Astrocyte (in vitro differentiated cells and primary cell): ENCODE data around the gene ZNF324B. TPM values are rescaled to one million over a fixed set of nuclear protein-coding genes. Genes with fewer than 3 reads are reported as not detected.
"Not testable (repeated sequence)": the region's sequence is repeated elsewhere in the genome, so short reads cannot be mapped to it uniquely, and the experiment has no call there.

Source experiments
- DNase-seq: peaks from one replicate; pipeline ENCODE4 v3.0.0-alpha.2; 2010; ENCODE audit warnings: low read depth
- FAIRE-seq: peaks from 2 replicates; lab custom pipeline; 2011; peaks lifted over from hg19 to GRCh38; lab: Jason Lieb, UNC
- H2AFZ ChIP-seq: 2 replicates; pipeline ENCODE4 v1.6.0; 2012; ENCODE audit warnings: low read depth, low read length, inconsistent platforms
- H3K27ac ChIP-seq: 2 replicates; pipeline ENCODE4 v1.5.1; 2011; ENCODE audit warnings: low read depth, low read length, inconsistent platforms
- H3K27me3 ChIP-seq: 2 replicates; pipeline ENCODE4 v1.6.0; 2011; ENCODE audit warnings: low read length, inconsistent platforms; ENCODE audit not compliant: insufficient read depth
- H3K36me3 ChIP-seq: 2 replicates; pipeline ENCODE4 v1.5.1; 2011; ENCODE audit warnings: low read length, inconsistent platforms; ENCODE audit not compliant: insufficient read depth
- H3K4me1 ChIP-seq: 2 replicates; pipeline ENCODE4 v1.5.1; 2011; ENCODE audit warnings: low read length, inconsistent platforms; ENCODE audit not compliant: insufficient read depth
- H3K4me2 ChIP-seq: 2 replicates; pipeline ENCODE4 v1.6.0; 2012; ENCODE audit warnings: low read length, inconsistent platforms
- H3K4me3 ChIP-seq: 2 replicates; pipeline ENCODE4 v1.5.1; 2011; ENCODE audit warnings: low read depth, mild to moderate bottlenecking, low read length, inconsistent platforms; ENCODE audit not compliant: insufficient read depth
- H3K79me2 ChIP-seq: 2 replicates; pipeline ENCODE4 v1.6.0; 2012; ENCODE audit warnings: mild to moderate bottlenecking, low read length, inconsistent platforms; ENCODE audit not compliant: insufficient read depth
- H3K9ac ChIP-seq: 2 replicates; pipeline ENCODE4 v1.6.0; 2012; ENCODE audit warnings: mild to moderate bottlenecking, low read length, inconsistent platforms
- H3K9me3 ChIP-seq: 2 replicates; pipeline ENCODE4 v1.5.1; 2012; ENCODE audit warnings: low read depth, mild to moderate bottlenecking, low read length, inconsistent platforms; ENCODE audit not compliant: insufficient read depth
- H4K20me1 ChIP-seq: 2 replicates; pipeline ENCODE4 v1.6.0; 2012; ENCODE audit warnings: low read length, inconsistent platforms; ENCODE audit not compliant: insufficient read depth
- H3K27ac Mint-ChIP-seq: one replicate; pipeline ENCODE4 v1.8.0; 2021; ENCODE audit warnings: mild to moderate bottlenecking, mixed read lengths; ENCODE audit not compliant: unreplicated experiment
- H3K27me3 Mint-ChIP-seq: one replicate; pipeline ENCODE4 v1.8.0; 2021; ENCODE audit warnings: low read depth, mixed read lengths; ENCODE audit not compliant: unreplicated experiment
- H3K36me3 Mint-ChIP-seq: one replicate; pipeline ENCODE4 v1.8.0; 2021; ENCODE audit warnings: low read depth, mixed read lengths; ENCODE audit not compliant: unreplicated experiment
- H3K4me1 Mint-ChIP-seq: one replicate; pipeline ENCODE4 v1.8.0; 2021; ENCODE audit warnings: low read depth, mixed read lengths; ENCODE audit not compliant: unreplicated experiment
- H3K4me3 Mint-ChIP-seq: one replicate; pipeline ENCODE4 v1.8.0; 2021; ENCODE audit warnings: mild to moderate bottlenecking, moderate library complexity, mixed read lengths; ENCODE audit not compliant: unreplicated experiment
- H3K9me3 Mint-ChIP-seq: one replicate; pipeline ENCODE4 v1.8.0; 2021; ENCODE audit warnings: mild to moderate bottlenecking, mixed read lengths; ENCODE audit not compliant: unreplicated experiment
- CTCF ChIP-seq: IDR thresholded peaks from 2 replicates; pipeline ENCODE4 v1.5.1; 2011; ENCODE audit warnings: low read depth, mild to moderate bottlenecking, inconsistent platforms, low read length, moderate library complexity; ENCODE audit not compliant: insufficient read depth
- EZH2 ChIP-seq: IDR thresholded peaks from 2 replicates; pipeline ENCODE4 v1.6.1; 2012; ENCODE audit warnings: mild to moderate bottlenecking, low read length, inconsistent platforms; ENCODE audit not compliant: insufficient read depth
- total RNA-seq: library from RNA; stranded (reverse); gene quantifications from 2 replicates; pipeline ENCODE4 v1.2.1, GENCODE V29; 2021

Gene ZNF324B
- total RNA-seq, 1 donor from 2014 or later: 4.9 TPM

- H3K4me2 ChIP-seq: no peak overlapping the region
- Mint-ChIP-seq H3K27ac (no peak overlapping the region), H3K36me3 (peaks cover 9% of the 10 kb centered on the region), H3K9me3 (no peaks in the 10 kb centered on the region), H3K27me3 (no peaks in the 10 kb centered on the region), H3K4me3 (no peak overlapping the region), H3K4me1 (peaks cover 4% of the 10 kb centered on the region)
- TF ChIP-seq CTCF: no peak
- TF ChIP-seq EZH2: no peak
- no peak overlapping the region for H3K9ac ChIP-seq
- H3K27ac ChIP-seq: no peak overlapping the region
- no peaks in the 10 kb centered on the region for H3K27me3 ChIP-seq
- H4K20me1 ChIP-seq: no peaks in the 10 kb centered on the region
- no peak for DNase-seq
- H2AFZ ChIP-seq: no peak overlapping the region
- FAIRE-seq: no peak
- H3K36me3 ChIP-seq: no peaks in the 10 kb centered on the region
- no peak overlapping the region for H3K4me3 ChIP-seq
- peaks cover 8% of the 10 kb centered on the region for H3K4me1 ChIP-seq
- no peaks in the 10 kb centered on the region for H3K9me3 ChIP-seq
- no peaks in the 10 kb centered on the region for H3K79me2 ChIP-seq
Observed at GRCh38 chr19:58480831-58481230, 29.4 kb downstream of the ZNF324B start.

- FAIRE-seq: no peak
- Histone ChIP-seq H3K27me3 (no peaks in the 10 kb centered on the region), H4K20me1 (no peaks in the 10 kb centered on the region), H2AFZ (no peak overlapping the region), H3K9me3 (no peaks in the 10 kb centered on the region), H3K36me3 (no peaks in the 10 kb centered on the region), H3K4me2 (no peak overlapping the region), H3K4me3 (no peak overlapping the region), H3K79me2 (no peaks in the 10 kb centered on the region), H3K4me1 (no peaks in the 10 kb centered on the region), H3K9ac (no peak overlapping the region), H3K27ac (no peak overlapping the region)
- H3K27me3 Mint-ChIP-seq: no peaks in the 10 kb centered on the region
- no peak overlapping the region for H3K4me3 Mint-ChIP-seq
- no peaks in the 10 kb centered on the region for H3K9me3 Mint-ChIP-seq
- TF ChIP-seq EZH2 (no peak), CTCF (no peak)
- no peak for DNase-seq
- no peaks in the 10 kb centered on the region for H3K4me1 Mint-ChIP-seq
- H3K27ac Mint-ChIP-seq: no peak overlapping the region
- H3K36me3 Mint-ChIP-seq: peaks cover 9% of the 10 kb centered on the region
Observed at GRCh38 chr19:58482372-58482771, 30.9 kb downstream of the ZNF324B start.

DNA sequence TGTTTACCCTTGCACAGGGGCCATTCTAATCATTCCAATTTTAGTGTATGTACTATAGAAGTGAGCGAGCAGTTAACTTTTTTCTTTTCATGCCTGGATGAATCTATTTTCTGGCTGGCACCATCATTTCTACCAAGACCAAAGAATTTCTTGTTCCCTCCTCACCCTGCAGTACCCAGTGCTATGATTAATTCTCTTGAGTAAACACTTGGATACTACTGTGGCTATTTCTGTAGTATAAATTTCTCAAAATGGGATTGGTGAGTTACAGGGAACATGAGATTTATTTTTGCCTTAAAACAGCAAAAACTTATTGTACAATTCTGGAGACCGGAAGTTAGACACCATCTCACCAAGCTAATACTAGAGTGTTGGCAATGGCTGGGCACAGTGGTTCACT is 32.4 kb downstream of the ZNF324B start:
- Histone ChIP-seq H3K4me1 (no peaks in the 10 kb centered on the region), H3K27me3 (no peaks in the 10 kb centered on the region), H2AFZ (no peak overlapping the region), H3K9me3 (no peaks in the 10 kb centered on the region), H4K20me1 (no peaks in the 10 kb centered on the region), H3K4me2 (no peak overlapping the region), H3K79me2 (no peaks in the 10 kb centered on the region), H3K4me3 (no peak overlapping the region), H3K27ac (no peak overlapping the region), H3K36me3 (no peaks in the 10 kb centered on the region), H3K9ac (no peak overlapping the region)
- peaks cover 9% of the 10 kb centered on the region for H3K36me3 Mint-ChIP-seq
- no peaks in the 10 kb centered on the region for H3K4me1 Mint-ChIP-seq
- no peak overlapping the region for H3K27ac Mint-ChIP-seq
- no peaks in the 10 kb centered on the region for H3K27me3 Mint-ChIP-seq
- H3K9me3 Mint-ChIP-seq: no peaks in the 10 kb centered on the region
- DNase-seq (no peak), FAIRE-seq (no peak)
- no peak for TF ChIP-seq EZH2
- H3K4me3 Mint-ChIP-seq: no peak overlapping the region

GRCh38 chr19:58484349-58484748 is 32.9 kb downstream of the ZNF324B start:
- H3K9me3 Mint-ChIP-seq, H3K4me3 Mint-ChIP-seq, DNase-seq, H3K79me2 ChIP-seq, FAIRE-seq, H3K4me2 ChIP-seq, H3K27me3 Mint-ChIP-seq, H3K27ac Mint-ChIP-seq, H3K27me3 ChIP-seq, H4K20me1 ChIP-seq, H3K4me1 Mint-ChIP-seq, H2AFZ ChIP-seq, H3K9me3 ChIP-seq, H3K27ac ChIP-seq, H3K4me1 ChIP-seq, H3K4me3 ChIP-seq, H3K36me3 Mint-ChIP-seq, H3K9ac ChIP-seq, H3K36me3 ChIP-seq: not testable (repeated sequence)
